Kidney (tissue), 14 donors: ENCODE results near the gene IFFO2. TPM values are rescaled to one million over a fixed set of nuclear protein-coding genes. Genes with fewer than 3 reads are reported as not detected.
A peak's percentile ranks its signal among the peaks of the same experiment; 100 is the strongest.

Experiments used
- DNase-seq, 5 donors: peaks; one replicate each; pipeline ENCODE4 v3.0.0-alpha.2; 2013 to 2020
- FAIRE-seq: peaks from 2 replicates; lab custom pipeline; 2012; peaks lifted over from hg19 to GRCh38; lab: Jason Lieb, UNC
- H3K27ac ChIP-seq, 2 donors: one replicate each; pipeline ENCODE4 v1.7.0; 2013; ENCODE audit warnings: low read depth in 2 of 2, low read length in 2 of 2, inconsistent platforms in 1 of 2
- H3K27me3 ChIP-seq: one replicate; pipeline ENCODE4 v1.7.1; 2013; ENCODE audit warnings: low read length, inconsistent platforms; ENCODE audit not compliant: control insufficient read depth, insufficient read depth
- H3K36me3 ChIP-seq, 3 donors: one replicate each; pipeline versions ENCODE4 v1.7.0 to v1.7.1; 2013; ENCODE audit warnings: low read length in 3 of 3, control low read depth in 1 of 3, inconsistent platforms in 1 of 3; ENCODE audit not compliant: insufficient read depth in 3 of 3, control insufficient read depth in 2 of 3
- H3K4me1 ChIP-seq, 3 donors: one replicate each; pipeline versions ENCODE4 v1.7.0 to v1.7.1; 2013; ENCODE audit warnings: low read length in 3 of 3, inconsistent platforms in 1 of 3, low read depth in 1 of 3; ENCODE audit not compliant: control insufficient read depth in 2 of 3, insufficient read depth in 2 of 3
- H3K4me3 ChIP-seq, 3 donors: one replicate each; pipeline versions ENCODE4 v1.7.0 to v1.8.1; 2013; ENCODE audit warnings: low read length in 3 of 3, control low read depth in 1 of 3, inconsistent platforms in 1 of 3
- H3K9ac ChIP-seq, 3 donors: one replicate each; pipeline versions ENCODE4 v1.7.0 to v1.7.1; 2013; ENCODE audit warnings: low read length in 3 of 3, control low read depth in 1 of 3, inconsistent platforms in 1 of 3
- H3K9me3 ChIP-seq, 3 donors: one replicate each; pipeline versions ENCODE4 v1.7.0 to v1.7.1; 2013; ENCODE audit warnings: low read length in 3 of 3, control low read depth in 1 of 3, inconsistent platforms in 1 of 3; ENCODE audit not compliant: control insufficient read depth in 2 of 3, insufficient read depth in 1 of 3
- CTCF ChIP-seq: IDR thresholded peaks from 3 replicates; pipeline ENCODE4 v1.5.1; 2012; ENCODE audit warnings: mild to moderate bottlenecking, moderate library complexity, borderline replicate concordance; ENCODE audit not compliant: insufficient read depth; ENCODE audit errors: extremely low read depth
- intact Hi-C: fragments of 100-400 bp; cut with DNase I; formaldehyde crosslinking; loops from one replicate; pipeline ENCODE4 v1.11.1; 2022
- polyA plus RNA-seq: library from polyadenylated mRNA; stranded (reverse); fragments of 350-450 nt; fragmentation: Illumina TruSeq; extraction: RNeasy Lipid Tissue Mini Kit (QIAGEN cat#74804); gene quantifications from one replicate; pipeline ENCODE4 v1.2.3, GENCODE V29; 2014; ENCODE audit warnings: low read depth, low replicate concordance; ENCODE audit not compliant: insufficient read depth
- total RNA-seq: library from RNA; stranded (reverse); fragmentation: NEBNext Ultra II Directional; extraction: Animal tissue kit (Norgen Biotek cat#: 25700); gene quantifications from one replicate; pipeline ENCODE4 v1.2.1, GENCODE V29; 2021
- donor health status: control.
- donor health status: control.
- donor health status: control.
- donor health status: control.
- donor health status: control.
- donor health status: DM: yes; HTN: yes; CAD: no.
- donor health status: Normal renal cell carcinoma (clear cell type).

The IFFO2 gene
- total and polyA plus RNA-seq, 2 donors from 2014 or later = 7.5 to 23.1 TPM

- DNase-seq = no peak
- H3K4me3 ChIP-seq = no peak overlapping the region
- peak overlapping the region; percentile 66 to 75 for H3K27ac ChIP-seq
- FAIRE-seq = no peak
- no peaks in the 10 kb centered on the region for H3K9me3 ChIP-seq
- H3K27me3 ChIP-seq = no peaks in the 10 kb centered on the region
- intact Hi-C loops = no loop called here
- no peak for TF ChIP-seq CTCF
- no peak overlapping the region for H3K9ac ChIP-seq
- H3K36me3 ChIP-seq = peaks cover 4 to 43% (median 16%) of the 10 kb centered on the region in 3 donors
- peaks cover 0 to 57% (median 48%) of the 10 kb centered on the region in 3 donors for H3K4me1 ChIP-seq
Measured at GRCh38 chr1:18886003-18886335, 70.5 kb downstream of the IFFO2 start.

GRCh38 chr1:18885311-18886002, 71.0 kb downstream of the IFFO2 start:
- Histone ChIP-seq H3K4me3 (no peak overlapping the region), H3K27ac (peak overlapping the region; percentile 20 to 69), H3K9ac (no peak overlapping the region), H3K36me3 (peaks cover 4 to 44% (median 18%) of the 10 kb centered on the region in 3 donors), H3K27me3 (no peaks in the 10 kb centered on the region), H3K4me1 (peaks cover 0 to 57% (median 46%) of the 10 kb centered on the region in 3 donors), H3K9me3 (no peaks in the 10 kb centered on the region)
- no peak for FAIRE-seq
- no peak for TF ChIP-seq CTCF
- no peak for DNase-seq
- intact Hi-C loops = no loop called here

- DNase-seq (no peak), FAIRE-seq (no peak)
Measured at GRCh38 chr1:18884727-18885126, 71.7 kb downstream of the IFFO2 start.

More at GRCh38 chr1:18884727-18885126, 71.7 kb downstream of the IFFO2 start:
- Histone ChIP-seq H3K4me3 (no peak overlapping the region), H3K36me3 (peaks cover 4 to 44% (median 18%) of the 10 kb centered on the region in 3 donors), H3K27me3 (no peaks in the 10 kb centered on the region), H3K27ac (peak overlapping the region in 1 of 2 donors; percentile 18), H3K4me1 (peaks cover 0 to 54% (median 43%) of the 10 kb centered on the region in 3 donors), H3K9me3 (no peaks in the 10 kb centered on the region), H3K9ac (no peak overlapping the region)
- no peak for TF ChIP-seq CTCF
- intact Hi-C loops = no loop called here
